SK-N-SH treated with all-trans-retinoic acid at 6 μM for 48 hours (cell line): ENCODE data around the gene CCDC82.

ENCODE experiments used
- ISL1 ChIP-seq: fragments of 250-450 bp; sonication (Bioruptor Pico); IDR thresholded peaks from 2 replicates; pipeline ENCODE4 v2.1.2; 2022; ENCODE audit warnings: mild to moderate bottlenecking, moderate library complexity
- ZFP3 ChIP-seq: fragments of 250-450 bp; sonication (Bioruptor Pico); IDR thresholded peaks from 2 replicates; pipeline ENCODE4 v1.5.0; 2020; ENCODE audit warnings: mild to moderate bottlenecking, moderate library complexity
- ZNF70 ChIP-seq: fragments of 450-650 bp; formaldehyde crosslinking; IDR thresholded peaks from 2 replicates; pipeline ENCODE4 v1.5.0; 2020; ENCODE audit warnings: mild to moderate bottlenecking, moderate library complexity

DNA sequence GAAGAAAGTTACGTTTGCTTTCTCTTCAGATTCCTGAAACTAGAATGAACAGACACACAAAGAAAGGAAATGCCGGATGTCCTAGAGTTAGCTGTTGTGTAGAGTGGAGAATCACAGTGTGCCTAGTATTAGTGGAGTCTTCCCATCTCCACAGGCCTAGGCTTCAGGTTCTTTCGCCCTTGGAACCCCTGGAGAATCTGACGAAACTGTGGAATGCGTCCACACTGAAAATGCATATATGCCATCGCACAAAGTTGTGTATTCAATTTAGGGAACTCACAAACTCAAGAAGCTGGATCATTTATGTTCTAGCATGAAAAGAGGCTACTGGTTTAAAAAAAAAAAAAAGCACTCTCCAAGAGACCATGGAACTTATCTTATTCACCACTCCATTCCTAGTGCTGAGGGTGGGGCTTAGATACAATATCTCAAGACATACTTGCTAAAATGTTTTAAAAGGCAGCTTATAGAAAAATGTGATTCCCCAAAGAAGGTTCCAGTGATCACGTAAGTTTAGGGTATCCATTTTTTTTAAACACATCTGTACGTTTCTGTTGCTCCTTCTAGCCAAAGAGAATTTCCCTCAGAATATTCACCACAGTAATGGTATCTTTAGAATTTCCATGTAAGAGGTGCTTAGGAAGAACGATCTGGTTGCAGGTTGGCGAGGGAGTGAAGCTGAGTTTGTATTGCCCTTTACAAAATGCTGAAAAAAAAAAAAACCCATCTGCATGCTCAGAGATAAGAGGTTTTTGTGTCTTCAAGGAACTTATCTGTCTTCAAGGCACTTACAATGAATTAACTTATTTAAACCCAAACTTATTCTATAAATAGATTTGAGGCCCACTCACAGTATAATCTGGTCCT, 66.7 kb downstream of the CCDC82 start:
- TF ChIP-seq ZFP3 (CRISPR knock-in tag) (no peak), ZNF70 (CRISPR knock-in tag) (no peak), ISL1 (no peak)
